Gastroesophageal sphincter (tissue), 2 donors: ENCODE results near the gene TXK.

Source experiments
- EP300 ChIP-seq: sonication (generic); formaldehyde crosslinking; IDR thresholded peaks from one replicate; pipeline ENCODE4 v1.6.1; 2017; ENCODE audit warnings: antibody characterized with exemption, mild to moderate bottlenecking
- POLR2A ChIP-seq, 2 donors: fragments of 450-650 bp; IDR thresholded peaks; one replicate each; pipeline ENCODE4 v1.6.1; 2017; ENCODE audit warnings: antibody characterized with exemption in 2 of 2, mild to moderate bottlenecking in 2 of 2, moderate library complexity in 1 of 2
- POLR2AphosphoS5 ChIP-seq: sonication (generic); formaldehyde crosslinking; IDR thresholded peaks from one replicate; pipeline ENCODE4 v1.6.1; 2017; ENCODE audit warnings: antibody characterized with exemption

DNA sequence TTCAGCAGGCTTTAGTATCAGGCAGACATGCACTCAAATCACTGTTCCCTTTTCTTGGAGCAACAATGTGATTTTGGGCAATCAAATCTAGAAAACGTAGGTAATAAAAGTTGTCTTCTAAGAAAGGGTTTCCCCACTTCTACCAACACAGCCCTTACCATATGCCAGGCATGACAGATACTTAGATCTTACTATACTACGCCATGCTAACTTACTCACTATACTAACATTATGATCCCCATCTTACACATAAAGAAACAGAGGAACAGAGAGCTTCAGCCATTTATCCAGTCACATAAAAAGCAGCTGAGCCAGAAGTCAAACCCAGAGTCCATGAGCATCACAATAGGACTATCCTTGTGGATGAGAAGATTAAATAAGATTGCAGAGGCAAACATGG lies 9.2 kb downstream of the TXK start:
- no peak for TF ChIP-seq POLR2A (IDR thresholded peaks at IDR 0.05)
- TF ChIP-seq POLR2AphosphoS5: no peak
- TF ChIP-seq EP300: no peak
